ENCODE data around the gene KCNC3. TPM values are rescaled to one million over a fixed set of nuclear protein-coding genes. Genes with fewer than 3 reads are reported as not detected.
"Not testable (repeated sequence)": the region's sequence is repeated elsewhere in the genome, so short reads cannot be mapped to it uniquely, and the experiment has no call there.

KCNC3 gene
- polyA plus RNA-seq, 3 donors from 2014 or later = not detected

DNA sequence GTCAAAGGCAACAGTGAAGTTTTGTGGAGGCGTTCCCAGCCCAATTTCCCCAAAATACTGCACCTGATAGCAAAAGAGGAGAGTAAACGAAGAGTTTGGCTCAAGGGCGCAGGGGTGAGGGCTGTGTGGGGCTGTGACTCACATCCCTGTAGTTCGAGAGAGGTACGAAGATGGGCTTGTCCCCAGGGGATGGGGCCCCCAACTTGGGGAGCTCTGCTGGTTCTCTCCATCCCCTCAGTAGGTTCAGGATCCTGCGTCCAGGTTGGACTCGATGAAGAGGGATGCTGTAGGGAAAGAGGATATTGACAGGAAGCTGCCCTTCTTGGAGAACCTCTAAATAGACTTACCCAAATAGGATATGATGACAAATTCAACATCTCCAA lies 32.8 kb upstream of the KCNC3 start:
- no peaks in the 10 kb centered on the region for H3K36me3 Mint-ChIP-seq
- peaks cover 10 to 19% (median 17%) of the 10 kb centered on the region in 3 donors for H3K27me3 Mint-ChIP-seq (ENCODE audit: low read depth in 3 of 3)
- peaks cover 8 to 45% of the 10 kb centered on the region in 2 donors for H3K4me1 Mint-ChIP-seq
- peaks cover 0 to 2% (median 0%) of the 10 kb centered on the region in 6 donors for H3K9me3 Mint-ChIP-seq
- no peak overlapping the region for H3K27ac Mint-ChIP-seq
- DNase-seq = no peak
- no peak overlapping the region for H3K4me3 Mint-ChIP-seq

DNA sequence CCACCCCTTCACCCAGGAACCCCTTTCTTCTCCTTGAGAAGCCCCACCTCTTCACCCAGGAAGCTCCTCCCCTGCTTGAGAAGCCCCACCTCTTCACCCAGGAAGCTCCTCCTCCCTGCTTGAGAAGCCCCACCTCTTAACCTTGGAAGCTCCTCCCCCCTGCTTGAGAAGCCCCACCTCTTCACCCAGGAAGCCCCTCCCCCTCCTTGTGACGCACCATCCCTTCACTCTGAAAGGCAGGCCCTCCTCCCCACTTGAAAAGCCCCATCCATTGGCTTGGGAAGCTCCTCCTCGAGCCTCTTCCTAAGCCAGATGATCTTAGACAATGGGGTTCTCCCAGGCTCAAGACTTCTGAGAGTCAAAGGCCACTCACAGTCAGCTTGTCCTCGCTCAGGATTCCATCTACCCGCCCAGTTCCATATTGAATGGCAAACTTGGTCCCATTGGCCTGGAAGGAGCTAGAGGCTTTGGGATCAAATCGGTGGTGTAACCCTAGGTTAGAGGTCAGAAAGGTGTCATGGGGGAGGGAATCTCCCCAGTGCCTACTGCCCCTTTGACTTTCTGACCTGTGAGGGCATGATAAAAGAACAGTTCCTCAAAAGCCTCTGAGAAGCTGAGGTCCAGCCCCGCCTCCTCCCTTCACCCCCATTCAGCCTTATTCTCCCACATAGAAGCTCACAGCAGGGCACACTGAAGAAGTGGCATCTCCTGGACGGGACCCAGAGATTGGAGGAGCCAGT lies 32.3 kb upstream of the KCNC3 start:
- Mint-ChIP-seq H3K27me3 (ENCODE audit: low read depth in 3 of 3) (peaks cover 10 to 19% (median 17%) of the 10 kb centered on the region in 3 donors), H3K4me3 (no peak overlapping the region), H3K36me3 (no peaks in the 10 kb centered on the region), H3K4me1 (peaks cover 8 to 47% of the 10 kb centered on the region in 2 donors), H3K9me3 (peaks cover 0 to 2% (median 0%) of the 10 kb centered on the region in 6 donors), H3K27ac (peak overlapping the region in 1 of 6 donors; percentile 53)
- DNase-seq = peak in 1 of 3 donors; percentile 17

DNA sequence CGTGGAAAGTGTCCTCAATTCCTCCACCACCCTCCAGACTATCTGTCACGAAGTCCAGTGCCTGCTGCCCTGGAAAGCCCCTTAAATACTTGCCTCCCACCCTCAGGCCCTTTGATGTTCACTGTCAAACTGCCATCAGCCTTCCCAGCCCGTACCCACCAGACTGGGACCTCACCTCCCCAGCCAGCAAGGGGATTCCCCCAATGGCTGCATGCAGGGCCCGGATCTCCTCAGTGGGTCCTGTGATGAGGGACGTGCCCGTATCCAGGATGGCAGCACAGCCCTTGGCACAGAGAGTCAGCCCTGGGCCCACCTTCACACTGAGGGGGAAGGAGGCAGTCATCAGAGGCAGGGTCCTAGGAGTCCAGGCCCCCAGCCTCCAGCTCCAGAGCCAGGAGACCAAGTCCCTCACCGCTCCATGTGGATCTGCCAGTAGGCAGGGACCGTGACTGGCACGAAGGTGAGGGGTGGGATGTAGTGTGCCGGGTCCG lies 30.2 kb upstream of the KCNC3 start:
- H3K27ac Mint-ChIP-seq = peak overlapping the region in 5 of 6 donors; percentile 88 to 97 (median 94)
- no peaks in the 10 kb centered on the region for H3K36me3 Mint-ChIP-seq
- peaks cover 0 to 35% of the 10 kb centered on the region in 2 donors for H3K4me1 Mint-ChIP-seq
- no peak for DNase-seq
- peak overlapping the region; percentile 84 to 92 (median 90) for H3K4me3 Mint-ChIP-seq
- peaks cover 0 to 2% (median 0%) of the 10 kb centered on the region in 6 donors for H3K9me3 Mint-ChIP-seq
- H3K27me3 Mint-ChIP-seq (ENCODE audit: low read depth in 3 of 3) = peaks cover 11 to 17% (median 15%) of the 10 kb centered on the region in 3 donors

DNA sequence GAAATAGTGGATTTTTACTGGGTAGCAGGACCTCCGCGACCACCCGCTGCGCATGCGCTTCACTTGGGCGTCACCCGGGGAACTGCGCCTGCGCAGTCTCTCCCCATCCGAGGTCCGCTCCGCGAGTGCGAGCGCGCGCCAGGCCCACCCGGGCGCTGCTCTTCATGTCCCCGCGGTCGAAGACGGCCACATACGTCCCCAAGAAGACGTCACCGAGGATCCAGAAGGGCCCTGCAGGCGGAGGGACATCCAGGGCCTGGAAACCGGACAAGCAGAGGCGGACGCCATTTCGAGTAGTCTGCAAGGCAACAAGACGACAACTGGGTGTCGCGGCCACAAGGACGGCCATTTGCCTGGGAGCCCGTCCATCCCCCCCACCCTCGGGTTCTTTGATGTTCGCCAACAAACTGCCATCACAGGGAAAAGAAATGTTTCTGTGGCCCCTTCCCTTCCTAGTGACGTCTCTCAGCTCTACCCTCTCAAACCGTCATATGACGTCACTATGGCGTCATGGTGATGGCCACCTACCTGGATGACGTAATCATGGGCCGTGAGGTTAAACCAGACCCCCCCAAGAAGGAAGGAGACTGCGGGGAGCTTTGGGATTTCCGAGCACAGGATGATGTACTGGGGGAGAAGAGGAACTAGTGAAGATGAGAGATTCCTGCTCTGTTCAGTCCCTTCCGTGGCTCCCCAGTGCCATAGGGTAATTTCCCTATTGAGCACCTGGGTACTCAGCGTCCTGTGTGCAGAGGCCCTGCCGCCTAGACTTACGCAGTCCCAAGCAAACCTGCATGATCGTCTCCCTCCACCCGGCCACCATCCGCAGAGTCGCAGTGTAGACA lies 29.5 kb upstream of the KCNC3 start:
- H3K4me1 Mint-ChIP-seq = peaks cover 0 to 30% of the 10 kb centered on the region in 2 donors

DNA sequence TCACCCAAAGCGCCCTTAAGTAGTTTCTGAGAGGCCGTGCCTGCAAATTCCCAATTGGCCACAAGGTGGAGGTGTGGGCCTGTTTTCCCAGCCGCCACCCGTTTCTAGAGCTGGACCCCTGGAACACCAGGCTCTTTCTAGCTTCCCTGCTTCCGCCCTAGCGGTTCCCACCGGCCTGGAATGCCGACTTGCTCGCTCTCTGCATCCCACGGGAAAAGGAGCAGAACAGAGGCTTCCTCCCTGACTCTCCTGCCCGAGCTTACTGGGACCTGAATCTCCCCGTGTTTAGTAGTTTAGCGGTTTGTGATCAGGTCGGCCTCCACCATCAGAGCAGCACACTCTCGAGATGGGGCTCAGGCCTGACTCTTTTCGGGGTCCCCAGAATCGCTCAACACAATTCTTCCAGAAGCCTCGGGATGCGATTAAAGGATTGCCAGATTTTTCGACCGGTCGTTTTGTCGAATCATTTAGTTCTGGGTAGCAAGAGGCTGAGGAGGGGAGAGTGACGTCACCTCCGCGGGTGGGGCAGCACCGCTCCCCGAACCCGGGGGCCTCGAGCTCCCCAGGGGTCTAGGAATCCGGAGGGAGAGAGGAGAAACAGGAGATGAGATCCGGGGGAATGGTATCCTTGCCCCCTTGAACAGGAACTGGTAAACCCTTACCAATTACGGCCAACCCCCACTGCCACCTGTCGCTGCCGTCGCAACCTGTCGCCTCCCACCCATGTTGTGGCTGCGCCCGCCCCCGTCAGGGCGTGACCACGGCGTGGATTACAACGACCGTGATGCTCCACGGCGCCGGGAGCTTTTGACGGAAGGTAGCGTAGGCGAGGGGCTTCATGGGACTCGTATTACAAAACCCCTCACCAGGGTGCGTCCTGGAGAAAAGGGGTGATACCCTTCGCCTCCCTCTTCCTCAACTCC lies 28.3 kb upstream of the KCNC3 start:
- H3K27ac Mint-ChIP-seq = peak overlapping the region; percentile 88 to 97 (median 94)

More for the DNA sequence above, 29.5 kb upstream of the KCNC3 start:
- DNase-seq = peak; percentile 79 to 85 (median 79)
- peak overlapping the region; percentile 84 to 92 (median 90) for H3K4me3 Mint-ChIP-seq
- H3K27me3 Mint-ChIP-seq (ENCODE audit: low read depth in 3 of 3) = peaks cover 11 to 17% (median 15%) of the 10 kb centered on the region in 3 donors
- no peaks in the 10 kb centered on the region for H3K36me3 Mint-ChIP-seq
- peak overlapping the region; percentile 88 to 97 (median 94) for H3K27ac Mint-ChIP-seq
- peaks cover 0 to 2% (median 0%) of the 10 kb centered on the region in 6 donors for H3K9me3 Mint-ChIP-seq

DNA sequence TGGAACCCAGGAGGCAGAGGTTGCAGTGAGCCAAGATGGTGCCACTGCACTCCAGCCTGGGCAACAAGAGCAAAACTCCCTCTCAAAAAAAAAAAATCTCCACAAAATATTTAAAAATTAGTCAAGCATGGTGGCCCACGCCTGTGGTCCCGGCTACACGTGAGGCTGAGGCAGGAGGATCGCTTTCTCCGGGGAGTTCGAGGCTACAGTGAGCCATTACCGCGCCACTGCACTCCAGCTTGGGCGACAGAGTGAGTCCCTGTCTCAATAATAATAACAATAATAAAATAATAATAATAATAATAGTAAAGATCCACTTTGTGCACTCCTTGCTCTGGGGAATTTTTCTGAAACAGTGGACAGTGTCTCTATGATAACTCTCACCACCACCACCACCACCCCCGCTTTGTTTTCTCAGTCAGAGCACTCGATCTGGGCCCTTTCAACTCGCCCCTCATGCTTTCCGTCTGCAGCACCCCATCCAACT lies 27.6 kb upstream of the KCNC3 start:
- Mint-ChIP-seq H3K36me3 (no peaks in the 10 kb centered on the region), H3K9me3 (peaks cover 0 to 2% (median 0%) of the 10 kb centered on the region in 6 donors), H3K4me3 (peak overlapping the region; percentile 14 to 92 (median 89)), H3K27me3 (ENCODE audit: low read depth in 3 of 3) (peaks cover 11 to 17% (median 15%) of the 10 kb centered on the region in 3 donors), H3K27ac (peak overlapping the region in 5 of 6 donors; percentile 88 to 97 (median 94)), H3K4me1 (peaks cover 0 to 21% of the 10 kb centered on the region in 2 donors)
- DNase-seq = no peak

More for the DNA sequence above, 28.3 kb upstream of the KCNC3 start:
- DNase-seq = peak; percentile 82 to 87 (median 82)
- peak overlapping the region; percentile 84 to 92 (median 90) for H3K4me3 Mint-ChIP-seq
- peaks cover 0 to 2% (median 0%) of the 10 kb centered on the region in 6 donors for H3K9me3 Mint-ChIP-seq
- peaks cover 0 to 21% of the 10 kb centered on the region in 2 donors for H3K4me1 Mint-ChIP-seq
- peaks cover 11 to 17% (median 15%) of the 10 kb centered on the region in 3 donors for H3K27me3 Mint-ChIP-seq (ENCODE audit: low read depth in 3 of 3)
- H3K36me3 Mint-ChIP-seq = no peaks in the 10 kb centered on the region

DNA sequence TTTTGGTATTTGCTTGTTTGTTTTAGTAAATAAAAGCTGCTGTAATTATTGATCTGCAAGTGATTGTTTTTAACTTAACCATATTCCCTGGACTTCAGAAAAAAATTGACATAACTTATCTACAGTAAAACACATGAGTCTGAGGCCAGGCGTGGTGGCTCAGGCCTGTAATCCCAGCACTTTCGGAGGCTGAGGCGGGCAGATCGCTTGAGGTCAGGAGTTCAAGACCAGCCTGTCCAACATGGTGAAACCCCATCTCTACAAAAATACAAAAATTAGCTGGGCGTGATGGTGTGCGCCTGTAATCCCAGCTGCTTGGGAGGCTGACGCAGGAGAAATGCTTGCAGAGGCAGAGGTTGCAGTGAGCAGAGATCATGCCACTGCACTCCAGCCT lies 24.3 kb upstream of the KCNC3 start:
- H3K4me1 Mint-ChIP-seq = peaks cover 0 to 11% of the 10 kb centered on the region in 2 donors
- H3K9me3 Mint-ChIP-seq; H3K4me3 Mint-ChIP-seq; DNase-seq; H3K27ac Mint-ChIP-seq; H3K27me3 Mint-ChIP-seq (ENCODE audit: low read depth in 3 of 3); H3K36me3 Mint-ChIP-seq: not testable (repeated sequence)

DNA sequence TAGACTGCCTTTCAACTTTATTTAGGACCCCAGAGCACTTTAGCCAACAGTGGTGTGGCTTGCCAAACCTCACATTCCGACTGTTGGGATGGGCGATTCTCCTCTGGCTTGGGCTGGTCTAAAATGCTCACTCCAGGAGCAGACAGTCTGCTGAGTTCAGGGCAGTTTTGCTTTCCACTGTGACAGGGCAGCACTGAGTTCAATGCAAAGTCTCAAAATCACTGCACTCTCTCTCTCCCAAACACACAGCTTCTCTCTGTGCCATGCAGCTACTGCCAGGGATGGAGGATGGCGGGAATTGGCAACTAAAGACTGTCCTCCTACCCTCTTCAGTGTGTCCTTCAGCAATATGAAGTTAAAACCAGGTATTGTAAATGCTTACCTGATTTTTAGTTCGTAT lies 23.1 kb upstream of the KCNC3 start:
- Mint-ChIP-seq H3K36me3 (no peaks in the 10 kb centered on the region), H3K27me3 (ENCODE audit: low read depth in 3 of 3) (peaks cover 2 to 7% (median 4%) of the 10 kb centered on the region in 3 donors), H3K4me1 (peaks cover 0 to 4% of the 10 kb centered on the region in 2 donors), H3K4me3 (no peak overlapping the region), H3K9me3 (peaks cover 0 to 3% (median 0%) of the 10 kb centered on the region in 6 donors), H3K27ac (no peak overlapping the region)
- DNase-seq = no peak

DNA sequence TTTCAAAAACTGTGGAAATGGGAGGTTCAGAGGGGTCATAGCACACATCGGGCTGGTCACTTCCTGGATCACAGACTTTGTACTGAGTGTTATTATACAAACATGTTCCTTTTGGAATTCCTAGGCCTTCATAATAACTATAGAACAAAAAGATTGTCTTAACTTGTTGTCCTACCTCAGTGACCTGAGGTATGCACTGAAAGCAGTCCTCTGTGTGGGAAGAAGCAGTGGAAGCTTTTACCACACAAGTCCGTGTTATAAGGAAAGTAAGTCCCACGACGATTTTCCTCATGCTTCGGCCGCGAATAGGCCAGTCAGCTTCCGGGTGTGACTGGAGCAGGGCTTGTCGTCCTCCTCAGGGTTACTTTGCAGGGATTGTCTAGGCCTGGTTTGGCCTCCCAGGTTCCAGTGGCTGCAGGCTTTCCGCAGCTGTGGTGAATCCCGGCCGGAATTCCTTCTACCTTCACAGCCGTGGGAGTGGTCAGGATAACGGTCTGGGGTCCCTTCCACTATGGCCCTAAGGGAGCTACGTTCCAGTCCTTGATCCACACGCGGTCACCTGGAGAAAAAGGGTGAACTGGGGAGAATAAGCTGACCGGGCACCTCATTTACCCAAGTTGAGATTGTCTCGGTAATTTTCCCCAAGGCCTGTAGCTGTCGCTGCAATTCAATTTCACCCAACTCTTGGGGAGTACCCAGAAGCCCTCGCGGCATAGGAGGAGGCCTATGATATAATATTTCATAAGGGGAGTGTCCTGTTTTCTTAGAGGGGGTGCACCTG lies 20.3 kb upstream of the KCNC3 start:
- peaks cover 0 to 5% (median 2%) of the 10 kb centered on the region in 6 donors for H3K9me3 Mint-ChIP-seq
- no peaks in the 10 kb centered on the region for H3K36me3 Mint-ChIP-seq
- H3K4me1 Mint-ChIP-seq = no peaks in the 10 kb centered on the region
- H3K27me3 Mint-ChIP-seq (ENCODE audit: low read depth in 3 of 3) = peaks cover 0 to 11% (median 3%) of the 10 kb centered on the region in 3 donors
- no peak for DNase-seq
- H3K27ac Mint-ChIP-seq = no peak overlapping the region
- H3K4me3 Mint-ChIP-seq = no peak overlapping the region

DNA sequence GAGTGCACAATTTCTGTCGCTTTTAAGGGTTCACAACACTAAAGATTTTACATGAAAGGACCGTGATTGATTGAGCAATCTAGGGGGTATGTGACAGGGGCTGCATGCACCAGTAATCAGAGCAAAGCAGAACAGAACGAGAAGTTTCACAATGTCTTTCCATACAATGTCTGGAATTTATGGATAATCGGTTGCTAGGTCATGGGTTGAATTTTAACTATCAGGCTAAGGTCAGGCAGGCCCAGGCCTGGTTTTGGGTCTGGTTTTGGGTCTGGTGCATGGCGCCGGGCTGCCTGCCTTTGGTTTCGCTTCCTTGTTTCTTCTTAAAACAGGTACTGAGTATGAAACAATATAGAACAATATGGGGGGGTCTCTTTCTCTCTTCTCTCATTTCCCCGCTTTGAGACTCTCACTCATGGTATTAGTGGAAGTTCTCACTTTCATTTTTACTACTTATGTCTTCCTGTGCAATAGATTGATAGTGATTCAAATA lies 18.0 kb upstream of the KCNC3 start:
- H3K36me3 Mint-ChIP-seq, H3K9me3 Mint-ChIP-seq, DNase-seq, H3K4me1 Mint-ChIP-seq, H3K4me3 Mint-ChIP-seq, H3K27ac Mint-ChIP-seq: not testable (repeated sequence)
- peaks cover 0 to 11% (median 4%) of the 10 kb centered on the region in 3 donors for H3K27me3 Mint-ChIP-seq (ENCODE audit: low read depth in 3 of 3)

DNA sequence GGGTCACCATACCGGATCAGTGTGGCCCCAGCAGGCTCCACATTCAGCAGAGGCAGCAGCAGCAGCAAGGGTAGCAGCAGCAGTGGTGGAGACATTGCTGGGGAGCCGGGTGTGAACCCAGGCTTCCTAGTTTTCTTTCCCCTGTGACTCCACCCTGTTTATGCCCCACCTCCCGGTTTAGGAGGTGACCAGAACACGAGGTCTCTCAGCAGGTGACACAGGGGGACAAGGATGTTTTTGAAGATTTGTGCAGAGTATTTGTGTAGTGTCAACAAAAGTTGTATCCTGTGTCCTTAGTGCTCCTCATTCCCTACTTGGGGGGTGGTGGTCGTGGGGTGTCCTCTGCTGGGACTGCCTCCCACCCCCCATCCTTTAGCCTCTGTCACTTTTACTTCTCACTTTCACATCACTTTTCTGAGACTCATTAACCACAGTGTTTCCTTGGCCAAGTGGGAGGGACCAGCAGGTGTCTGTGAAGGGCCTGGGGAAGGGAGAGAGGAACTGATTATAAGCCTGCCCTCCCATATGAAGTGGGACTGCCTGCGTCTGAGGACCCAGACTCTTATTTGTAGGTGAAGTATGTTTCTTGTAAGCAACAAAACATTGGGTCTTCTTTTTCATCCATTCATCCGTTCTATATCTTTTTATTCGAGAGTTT lies 15.6 kb upstream of the KCNC3 start:
- Mint-ChIP-seq H3K27ac (no peak overlapping the region), H3K9me3 (peaks cover 0 to 5% (median 2%) of the 10 kb centered on the region in 6 donors), H3K4me3 (peak overlapping the region in 1 of 5 donors; percentile 21)

More for the DNA sequence above, 15.6 kb upstream of the KCNC3 start:
- Mint-ChIP-seq H3K4me1 (no peaks in the 10 kb centered on the region), H3K36me3 (no peaks in the 10 kb centered on the region), H3K27me3 (ENCODE audit: low read depth in 3 of 3) (peaks cover 0 to 8% (median 7%) of the 10 kb centered on the region in 3 donors)
- no peak for DNase-seq

Data from immature natural killer cell (primary cell).